GM23248 (cell line): ENCODE measurements around the gene ZNF107.

Experiments
- EZH2 ChIP-seq: fragments of 200-600 bp; sonication (generic); IDR thresholded peaks from 2 replicates; pipeline ENCODE4 v1.6.1; 2018; ENCODE audit warnings: antibody characterized with exemption, mild to moderate bottlenecking; ENCODE audit not compliant: insufficient read depth, poor library complexity, severe bottlenecking
- EZH2phosphoT487 ChIP-seq: fragments of 200-600 bp; sonication (generic); IDR thresholded peaks from 2 replicates; pipeline ENCODE4 v1.6.1; 2018; ENCODE audit warnings: antibody characterized with exemption, moderate library complexity, mild to moderate bottlenecking, low read depth; ENCODE audit not compliant: insufficient read depth

DNA sequence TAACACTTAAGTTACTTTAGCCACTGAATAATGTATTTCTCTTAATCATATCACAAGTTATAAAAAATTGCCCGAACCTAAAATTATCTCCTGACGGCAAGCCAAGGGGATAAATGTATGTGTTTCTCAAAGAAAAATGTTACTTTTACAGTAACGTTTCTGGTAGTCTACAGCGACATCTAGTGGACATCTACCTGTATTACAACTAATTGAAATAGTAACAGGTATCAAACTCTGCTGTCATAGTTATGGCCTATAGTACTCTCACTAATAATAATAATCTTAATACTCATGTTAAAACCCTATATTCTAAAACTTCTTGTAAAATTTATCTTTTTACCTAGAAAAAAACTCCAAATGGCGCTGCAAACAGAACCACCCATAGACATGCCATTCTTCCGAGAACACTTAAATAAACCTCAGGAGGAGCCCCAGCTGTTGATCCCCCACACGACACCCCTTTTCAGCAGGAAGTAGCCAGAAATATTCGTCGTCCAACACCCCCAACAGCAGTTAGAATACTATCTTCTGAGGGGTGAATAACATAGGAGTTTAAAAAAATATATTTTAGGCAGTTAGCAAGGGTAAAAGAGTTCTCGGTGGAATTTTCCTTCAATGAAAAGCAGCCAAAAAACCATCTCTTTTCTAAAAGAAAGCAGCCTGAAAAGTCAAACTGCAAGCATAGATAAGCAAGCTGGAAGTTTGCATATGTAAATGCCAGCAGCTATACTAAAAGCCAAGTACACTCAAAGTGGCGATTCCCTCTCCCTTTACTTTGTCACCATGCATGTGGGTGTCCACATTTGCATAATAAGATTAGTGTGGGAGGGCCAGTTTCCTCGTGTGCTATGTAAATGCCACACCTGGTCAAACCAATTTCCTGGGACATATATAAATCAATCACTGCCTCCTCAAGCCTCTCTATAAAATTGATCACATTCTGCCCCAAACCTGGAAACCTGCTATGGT lies 40.5 kb upstream of the ZNF107 start:
- TF ChIP-seq EZH2 (no peak), EZH2phosphoT487 (no peak)
